Kidney (tissue), 14 donors: ENCODE results near the gene IPPK. TPM values are rescaled to one million over a fixed set of nuclear protein-coding genes. Genes with fewer than 3 reads are reported as not detected.

ENCODE experiments used
- DNase-seq, 5 donors: peaks; one replicate each; pipeline ENCODE4 v3.0.0-alpha.2; 2013 to 2020
- FAIRE-seq: peaks from 2 replicates; lab custom pipeline; 2012; peaks lifted over from hg19 to GRCh38; lab: Jason Lieb, UNC
- H3K27ac ChIP-seq, 2 donors: one replicate each; pipeline ENCODE4 v1.7.0; 2013; ENCODE audit warnings: low read depth in 2 of 2, low read length in 2 of 2, inconsistent platforms in 1 of 2
- H3K27me3 ChIP-seq: one replicate; pipeline ENCODE4 v1.7.1; 2013; ENCODE audit warnings: low read length, inconsistent platforms; ENCODE audit not compliant: control insufficient read depth, insufficient read depth
- H3K36me3 ChIP-seq, 3 donors: one replicate each; pipeline versions ENCODE4 v1.7.0 to v1.7.1; 2013; ENCODE audit warnings: low read length in 3 of 3, control low read depth in 1 of 3, inconsistent platforms in 1 of 3; ENCODE audit not compliant: insufficient read depth in 3 of 3, control insufficient read depth in 2 of 3
- H3K4me1 ChIP-seq, 3 donors: one replicate each; pipeline versions ENCODE4 v1.7.0 to v1.7.1; 2013; ENCODE audit warnings: low read length in 3 of 3, inconsistent platforms in 1 of 3, low read depth in 1 of 3; ENCODE audit not compliant: control insufficient read depth in 2 of 3, insufficient read depth in 2 of 3
- H3K4me3 ChIP-seq, 3 donors: one replicate each; pipeline versions ENCODE4 v1.7.0 to v1.8.1; 2013; ENCODE audit warnings: low read length in 3 of 3, control low read depth in 1 of 3, inconsistent platforms in 1 of 3
- H3K9ac ChIP-seq, 3 donors: one replicate each; pipeline versions ENCODE4 v1.7.0 to v1.7.1; 2013; ENCODE audit warnings: low read length in 3 of 3, control low read depth in 1 of 3, inconsistent platforms in 1 of 3
- H3K9me3 ChIP-seq, 3 donors: one replicate each; pipeline versions ENCODE4 v1.7.0 to v1.7.1; 2013; ENCODE audit warnings: low read length in 3 of 3, control low read depth in 1 of 3, inconsistent platforms in 1 of 3; ENCODE audit not compliant: control insufficient read depth in 2 of 3, insufficient read depth in 1 of 3
- CTCF ChIP-seq: IDR thresholded peaks from 3 replicates; pipeline ENCODE4 v1.5.1; 2012; ENCODE audit warnings: mild to moderate bottlenecking, moderate library complexity, borderline replicate concordance; ENCODE audit not compliant: insufficient read depth; ENCODE audit errors: extremely low read depth
- intact Hi-C: fragments of 100-400 bp; cut with DNase I; formaldehyde crosslinking; loops from one replicate; pipeline ENCODE4 v1.11.1; 2022
- polyA plus RNA-seq: library from polyadenylated mRNA; stranded (reverse); fragments of 350-450 nt; fragmentation: Illumina TruSeq; extraction: RNeasy Lipid Tissue Mini Kit (QIAGEN cat#74804); gene quantifications from one replicate; pipeline ENCODE4 v1.2.3, GENCODE V29; 2014; ENCODE audit warnings: low read depth, low replicate concordance; ENCODE audit not compliant: insufficient read depth
- total RNA-seq: library from RNA; stranded (reverse); fragmentation: NEBNext Ultra II Directional; extraction: Animal tissue kit (Norgen Biotek cat#: 25700); gene quantifications from one replicate; pipeline ENCODE4 v1.2.1, GENCODE V29; 2021
- donor health status: control.
- donor health status: control.
- donor health status: control.
- donor health status: control.
- donor health status: control.
- donor health status: DM: yes; HTN: yes; CAD: no.
- donor health status: Normal renal cell carcinoma (clear cell type).

Gene IPPK
- total and polyA plus RNA-seq, 2 donors from 2014 or later, result 7.3 to 10.2 TPM

DNA sequence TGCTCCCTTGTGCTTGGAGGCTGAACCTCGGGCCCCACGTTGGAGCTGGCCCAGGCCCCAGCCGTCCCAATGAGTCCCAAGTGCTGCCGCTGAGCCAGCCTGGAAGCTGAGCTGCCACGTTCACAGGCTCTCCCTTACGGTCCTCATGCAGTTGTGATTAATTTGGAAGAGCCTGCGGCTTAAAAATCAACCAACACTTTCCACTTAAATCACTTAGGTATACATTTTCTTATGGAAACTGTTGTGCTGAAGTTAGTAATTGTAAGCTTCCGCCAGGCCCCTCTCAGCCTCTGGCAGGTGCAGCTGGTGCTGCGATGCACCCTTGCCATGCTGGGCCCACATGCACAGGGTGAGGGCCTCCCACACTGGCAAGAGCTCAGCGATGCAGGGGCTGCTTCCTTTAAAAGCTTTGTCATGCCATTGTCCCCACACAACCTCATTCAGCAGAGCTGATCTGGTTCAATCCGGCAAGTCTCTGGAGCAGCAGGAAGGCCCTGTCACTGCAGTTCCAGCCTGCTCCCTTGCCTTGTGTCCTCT lies 61.0 kb downstream of the IPPK start:
- H3K9ac ChIP-seq, result peak overlapping the region in 1 of 3 donors; percentile 4
- H3K4me3 ChIP-seq, result no peak overlapping the region
- peaks cover 0 to 2% (median 0%) of the 10 kb centered on the region in 3 donors for H3K9me3 ChIP-seq
- peaks cover 0 to 9% (median 8%) of the 10 kb centered on the region in 3 donors for H3K36me3 ChIP-seq
- no peak for FAIRE-seq
- H3K27me3 ChIP-seq, result no peaks in the 10 kb centered on the region
- H3K27ac ChIP-seq, result peak overlapping the region; percentile 47 to 61
- intact Hi-C loops, result no loop called here
- DNase-seq, result peak in 2 of 5 donors; percentile 45 to 86
- no peak for TF ChIP-seq CTCF
- H3K4me1 ChIP-seq, result peaks cover 8 to 11% (median 9%) of the 10 kb centered on the region in 3 donors

- H3K27me3 ChIP-seq, result no peaks in the 10 kb centered on the region
- H3K36me3 ChIP-seq, result peaks cover 0 to 8% (median 6%) of the 10 kb centered on the region in 3 donors
- H3K4me1 ChIP-seq, result peaks cover 8 to 11% (median 9%) of the 10 kb centered on the region in 3 donors
- no peak overlapping the region for H3K4me3 ChIP-seq
- H3K27ac ChIP-seq, result peak overlapping the region; percentile 47 to 57
- FAIRE-seq, result no peak
- no peak for TF ChIP-seq CTCF
- intact Hi-C loops, result no loop called here
- peak overlapping the region in 1 of 3 donors; percentile 4 for H3K9ac ChIP-seq
- DNase-seq, result no peak
- H3K9me3 ChIP-seq, result peaks cover 0 to 5% (median 0%) of the 10 kb centered on the region in 3 donors
Observed at GRCh38 chr9:92608241-92608908, 61.6 kb downstream of the IPPK start.

DNA sequence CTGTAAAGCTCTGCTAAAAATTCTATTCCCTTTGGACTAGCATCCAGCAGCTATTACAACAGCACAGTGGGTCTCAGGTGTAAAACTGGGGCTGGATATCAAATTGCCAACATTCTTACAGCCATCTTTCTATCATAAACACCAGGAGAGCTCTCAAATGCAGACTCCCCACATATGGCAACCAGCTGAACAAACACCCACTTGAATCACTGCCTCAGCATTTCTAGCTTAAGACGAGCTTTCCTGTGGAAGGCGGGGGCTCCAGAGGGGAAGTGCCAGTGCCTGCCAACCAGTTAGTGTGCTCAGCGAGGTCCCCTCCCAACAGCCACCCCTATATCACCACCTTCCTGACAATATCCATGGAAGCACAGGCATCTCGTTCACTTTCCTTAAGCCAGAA lies 62.2 kb downstream of the IPPK start:
- H3K27ac ChIP-seq, result peak overlapping the region; percentile 23
- peaks cover 0 to 8% (median 6%) of the 10 kb centered on the region in 3 donors for H3K36me3 ChIP-seq
- H3K4me3 ChIP-seq, result no peak overlapping the region
- TF ChIP-seq CTCF, result no peak
- no peak for FAIRE-seq
- intact Hi-C loops, result no loop called here
- H3K4me1 ChIP-seq, result peaks cover 8 to 11% (median 9%) of the 10 kb centered on the region in 3 donors
- H3K9ac ChIP-seq, result no peak overlapping the region
- DNase-seq, result peak in 3 of 5 donors; percentile 51 to 82 (median 66)
- no peaks in the 10 kb centered on the region for H3K27me3 ChIP-seq
- H3K9me3 ChIP-seq, result peaks cover 0 to 5% (median 0%) of the 10 kb centered on the region in 3 donors
